Fibroblast of lung (primary cell): ENCODE data around the gene PTPN7. TPM values are rescaled to one million over a fixed set of nuclear protein-coding genes. Genes with fewer than 3 reads are reported as not detected.
A peak's percentile ranks its signal among the peaks of the same experiment; 100 is the strongest.

ENCODE experiments used
- DNase-seq, 2 donors: peaks; one replicate each; pipeline versions ENCODE4 v3.0.0 to v3.0.0-alpha.2; 2010; ENCODE audit warnings: low read depth in 2 of 2
- H2AFZ ChIP-seq: 2 replicates; pipeline ENCODE4 v1.5.1; 2012; ENCODE audit warnings: low read length, control low read depth, inconsistent platforms
- H3K27ac ChIP-seq: 2 replicates; pipeline ENCODE4 v1.5.1; 2011; ENCODE audit warnings: low read length, control low read depth; ENCODE audit not compliant: insufficient read depth
- H3K27me3 ChIP-seq: 2 replicates; pipeline ENCODE4 v1.5.1; 2011; ENCODE audit warnings: mild to moderate bottlenecking, low read length; ENCODE audit not compliant: control insufficient read depth, insufficient read depth
- H3K36me3 ChIP-seq: 2 replicates; pipeline ENCODE4 v1.5.1; 2011; ENCODE audit warnings: low read length; ENCODE audit not compliant: control insufficient read depth, insufficient read depth
- H3K4me1 ChIP-seq: 2 replicates; pipeline ENCODE4 v1.5.1; 2011; ENCODE audit warnings: low read length; ENCODE audit not compliant: control insufficient read depth, insufficient read depth; ENCODE audit errors: extremely low read depth
- H3K4me2 ChIP-seq: 2 replicates; pipeline ENCODE4 v1.5.1; 2011; ENCODE audit warnings: low read length, control low read depth; ENCODE audit not compliant: insufficient read depth; ENCODE audit errors: extremely low read depth
- H3K4me3 ChIP-seq, 4 experiments: fragments of 200-600 bp in 1 of 4; sonication (generic) in 1 of 4; replicated peaks in 1 of 4; 2 replicates each; pipeline ENCODE4 v1.5.1; 2011 to 2016; ENCODE audit warnings: low read length in 4 of 4, low read depth in 3 of 4, mild to moderate bottlenecking in 3 of 4, control low read depth in 2 of 4, inconsistent platforms in 1 of 4, mixed read lengths in 1 of 4; ENCODE audit not compliant: insufficient read depth in 1 of 4; ENCODE audit errors: control extremely low read depth in 1 of 4
- H3K79me2 ChIP-seq: 2 replicates; pipeline ENCODE4 v1.5.1; 2012; ENCODE audit warnings: mild to moderate bottlenecking, low read length, inconsistent platforms; ENCODE audit not compliant: control insufficient read depth, insufficient read depth
- H3K9ac ChIP-seq: 2 replicates; pipeline ENCODE4 v1.5.1; 2011; ENCODE audit warnings: mild to moderate bottlenecking, low read length, control low read depth; ENCODE audit not compliant: insufficient read depth
- H3K9me3 ChIP-seq: 2 replicates; pipeline ENCODE4 v1.5.1; 2012; ENCODE audit warnings: low read depth, low read length; ENCODE audit not compliant: control insufficient read depth, insufficient read depth
- H4K20me1 ChIP-seq: 2 replicates; pipeline ENCODE4 v1.5.1; 2011; ENCODE audit warnings: low read length; ENCODE audit not compliant: control insufficient read depth, insufficient read depth; ENCODE audit errors: extremely low read depth
- EZH2 ChIP-seq: IDR thresholded peaks from 2 replicates; pipeline ENCODE4 v1.5.1; 2012; ENCODE audit warnings: low read length, control low read depth, mild to moderate bottlenecking; ENCODE audit errors: missing control alignments
- polyA plus RNA-seq, 2 donors: library from polyadenylated mRNA; depleted of rRNA in 1 of 2; stranded (reverse) in 1 of 2; unstranded in 1 of 2; fragments of >200 nt; gene quantifications; 2 replicates each; pipeline ENCODE4 v1.2.1, GENCODE V29; 2011 to 2012; ENCODE audit warnings: missing spikeins in 1 of 2
- total RNA-seq: library from RNA; depleted of rRNA; stranded (reverse); fragments of >200 nt; gene quantifications from 2 replicates; pipeline ENCODE4 v1.2.1, GENCODE V29; 2014
- TF ChIP-seq, protein P1 (sequence below), 2 donors: IDR thresholded peaks in 1 of 2; conservative IDR thresholded peaks in 1 of 2; 1 replicate in 1 of 2; 2 replicates in 1 of 2; pipeline ENCODE4 v1.5.1; 2011 to 2012; ENCODE audit warnings: low read length in 2 of 2, control low read depth in 1 of 2, inconsistent platforms in 1 of 2, low read depth in 1 of 2, mild to moderate bottlenecking in 1 of 2

Gene PTPN7
- total and polyA plus RNA-seq, 2 donors (not counting 1 experiment from before 2014, with no cell fraction given): not detected

GRCh38 chr1:202145068-202145743 lies 15.2 kb downstream of the PTPN7 start:
- Histone ChIP-seq H3K9ac (peak overlapping the region; percentile 82), H3K4me1 (peaks cover 10% of the 10 kb centered on the region), H3K79me2 (peaks cover 26% of the 10 kb centered on the region), H4K20me1 (no peaks in the 10 kb centered on the region), H3K4me3 (peak overlapping the region; percentile 63 to 93 (median 75)), H3K9me3 (no peaks in the 10 kb centered on the region), H3K27me3 (peaks cover 2% of the 10 kb centered on the region), H3K4me2 (peak overlapping the region; percentile 83), H3K36me3 (no peaks in the 10 kb centered on the region), H3K27ac (peak overlapping the region; percentile 34), H2AFZ (peak overlapping the region; percentile 87)
- DNase-seq: no peak
- TF ChIP-seq, protein P1, sequence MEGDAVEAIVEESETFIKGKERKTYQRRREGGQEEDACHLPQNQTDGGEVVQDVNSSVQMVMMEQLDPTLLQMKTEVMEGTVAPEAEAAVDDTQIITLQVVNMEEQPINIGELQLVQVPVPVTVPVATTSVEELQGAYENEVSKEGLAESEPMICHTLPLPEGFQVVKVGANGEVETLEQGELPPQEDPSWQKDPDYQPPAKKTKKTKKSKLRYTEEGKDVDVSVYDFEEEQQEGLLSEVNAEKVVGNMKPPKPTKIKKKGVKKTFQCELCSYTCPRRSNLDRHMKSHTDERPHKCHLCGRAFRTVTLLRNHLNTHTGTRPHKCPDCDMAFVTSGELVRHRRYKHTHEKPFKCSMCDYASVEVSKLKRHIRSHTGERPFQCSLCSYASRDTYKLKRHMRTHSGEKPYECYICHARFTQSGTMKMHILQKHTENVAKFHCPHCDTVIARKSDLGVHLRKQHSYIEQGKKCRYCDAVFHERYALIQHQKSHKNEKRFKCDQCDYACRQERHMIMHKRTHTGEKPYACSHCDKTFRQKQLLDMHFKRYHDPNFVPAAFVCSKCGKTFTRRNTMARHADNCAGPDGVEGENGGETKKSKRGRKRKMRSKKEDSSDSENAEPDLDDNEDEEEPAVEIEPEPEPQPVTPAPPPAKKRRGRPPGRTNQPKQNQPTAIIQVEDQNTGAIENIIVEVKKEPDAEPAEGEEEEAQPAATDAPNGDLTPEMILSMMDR (conservative IDR thresholded peaks at IDR 0.05 in 1 of 2, IDR thresholded peaks at IDR 0.05 in 1 of 2; ENCODE audit: low read depth in 1 of 2, low read length in 2 of 2): no peak
- no peak for TF ChIP-seq EZH2

DNA sequence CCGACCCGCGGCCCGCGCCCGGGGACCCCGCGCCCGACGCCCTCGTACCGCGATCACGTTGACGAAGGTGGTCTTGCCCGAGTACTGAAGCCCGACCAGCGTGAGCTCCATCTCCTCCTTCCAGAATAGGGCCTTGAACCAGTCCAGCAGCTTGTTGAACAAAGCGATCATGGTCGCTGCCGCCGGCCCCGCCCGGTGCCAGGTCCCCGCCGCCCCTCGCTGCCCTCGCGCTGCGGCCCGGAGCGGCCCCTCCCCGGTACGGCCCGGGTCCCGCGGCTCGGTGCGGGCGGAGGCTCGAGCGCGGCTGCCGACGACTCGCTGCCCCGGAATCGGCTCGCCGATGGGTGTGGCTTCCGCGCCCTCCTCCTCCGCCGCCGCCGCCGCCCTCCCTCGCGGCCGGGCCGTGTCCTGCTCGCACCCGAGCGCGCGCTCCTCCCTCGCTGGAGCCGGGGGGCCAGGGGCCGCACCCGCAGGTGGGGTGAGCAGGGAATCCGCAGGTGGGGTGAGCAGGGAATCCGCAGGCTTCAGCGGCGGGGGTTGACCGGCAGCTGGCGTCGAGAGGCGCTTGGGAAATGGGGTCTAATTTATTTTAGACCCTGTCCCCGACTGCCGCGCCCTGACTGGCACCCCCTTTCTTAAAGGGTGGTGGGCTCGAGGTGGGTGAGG lies 15.9 kb downstream of the PTPN7 start, which contains the start of gene ARL8A:
TSS of gene ARL8A (minus strand) at position 336 of the 666 bp plus-strand sequence. CDS start at position 171, 165 bp downstream.
- H3K36me3 ChIP-seq: no peaks in the 10 kb centered on the region
- peaks cover 26% of the 10 kb centered on the region for H3K79me2 ChIP-seq
- peak within 1 kb of the TSS; percentile 87 for H2AFZ ChIP-seq
- H3K27me3 ChIP-seq: peaks cover 2% of the 10 kb centered on the region
- TF ChIP-seq, protein P1 (conservative IDR thresholded peaks at IDR 0.05 in 1 of 2, IDR thresholded peaks at IDR 0.05 in 1 of 2; ENCODE audit: low read depth in 1 of 2, low read length in 2 of 2): no peak
- TF ChIP-seq EZH2: no peak
- DNase-seq: peak in 1 of 2 donors; percentile 35
- no peaks in the 10 kb centered on the region for H3K9me3 ChIP-seq
- H4K20me1 ChIP-seq: no peaks in the 10 kb centered on the region
- peak within 1 kb of the TSS; percentile 63 to 93 (median 77) for H3K4me3 ChIP-seq
- peak within 1 kb of the TSS; percentile 54 for H3K27ac ChIP-seq
- H3K9ac ChIP-seq: peak within 1 kb of the TSS; percentile 82
- peak within 1 kb of the TSS; percentile 98 for H3K4me2 ChIP-seq
- H3K4me1 ChIP-seq: peaks cover 10% of the 10 kb centered on the region

- Histone ChIP-seq H3K4me2 (peak overlapping the region; percentile 98), H2AFZ (no peak overlapping the region), H3K27ac (peak overlapping the region; percentile 54), H4K20me1 (no peaks in the 10 kb centered on the region), H3K9me3 (no peaks in the 10 kb centered on the region), H3K4me1 (peaks cover 10% of the 10 kb centered on the region), H3K79me2 (peaks cover 26% of the 10 kb centered on the region), H3K9ac (peak overlapping the region; percentile 82), H3K4me3 (peak overlapping the region; percentile 48 to 93 (median 74)), H3K36me3 (no peaks in the 10 kb centered on the region), H3K27me3 (peaks cover 2% of the 10 kb centered on the region)
- peak in 1 of 2 donors; percentile 19 for DNase-seq
- no peak for TF ChIP-seq EZH2
- TF ChIP-seq, protein P1 (conservative IDR thresholded peaks at IDR 0.05 in 1 of 2, IDR thresholded peaks at IDR 0.05 in 1 of 2; ENCODE audit: low read depth in 1 of 2, low read length in 2 of 2): no peak
These were observed 16.5 kb downstream of the PTPN7 start for GRCh38 chr1:202143768-202144401.
